Testis (tissue), 3 donors: ENCODE results near the gene CSMD2. TPM values are rescaled to one million over a fixed set of nuclear protein-coding genes. Genes with fewer than 3 reads are reported as not detected.

ENCODE experiments used
- DNase-seq: peaks from one replicate; pipeline ENCODE4 v3.0.0-alpha.2; 2019
- H3K27ac ChIP-seq, 2 donors: fragments of 200-600 bp; sonication (generic); one replicate each; pipeline ENCODE4 v1.5.1; 2019
- H3K27me3 ChIP-seq: fragments of 200-600 bp; sonication (generic); one replicate; pipeline ENCODE4 v1.5.1; 2019
- H3K36me3 ChIP-seq: fragments of 200-600 bp; sonication (generic); one replicate; pipeline ENCODE4 v1.5.1; 2017; ENCODE audit warnings: low read depth; ENCODE audit errors: missing control alignments
- H3K4me1 ChIP-seq: fragments of 200-600 bp; sonication (generic); one replicate; pipeline ENCODE4 v1.5.1; 2019
- H3K4me3 ChIP-seq, 2 donors: fragments of 200-600 bp; sonication (generic); one replicate each; pipeline ENCODE4 v1.5.1; 2017 to 2019
- H3K9me3 ChIP-seq: fragments of 200-600 bp; sonication (generic); one replicate; pipeline ENCODE4 v1.5.1; 2017
- POLR2A ChIP-seq: fragments of 450-650 bp; IDR thresholded peaks from one replicate; pipeline ENCODE4 v1.6.1; 2017; ENCODE audit warnings: antibody characterized with exemption, mild to moderate bottlenecking, moderate library complexity
- WGBS, 2 donors: methylation state at CpG; one replicate each; pipeline ENCODE4 v1.1.5; 2018; 5-methylcytosine and 5-hydroxymethylcytosine counted together
- intact Hi-C: fragments of 100-400 bp; cut with DNase I; formaldehyde crosslinking; loops from one replicate; pipeline ENCODE4 v1.15.1; 2023; ENCODE audit warnings: low total_unique reads
- polyA plus RNA-seq: library from polyadenylated mRNA; stranded (reverse); fragments of 350-450 nt; fragmentation: Illumina TruSeq; extraction: RNeasy Lipid Tissue Mini Kit (QIAGEN cat#74804); gene quantifications from one replicate; pipeline ENCODE4 v1.2.3, GENCODE V29; 2014; ENCODE audit warnings: low read depth, low replicate concordance; ENCODE audit not compliant: insufficient read depth
- total RNA-seq, 2 donors: library from RNA; depleted of rRNA; stranded (reverse); fragments of >200 nt; gene quantifications; one replicate each; pipeline ENCODE4 v1.2.3, GENCODE V29; 2016
- TF ChIP-seq, protein P1 (sequence below), 3 experiments: fragments of 450-650 bp in 2 of 3; fragments of 200-600 bp in 1 of 3; sonication (generic) in 1 of 3; IDR thresholded peaks; one replicate each; pipeline ENCODE4 v1.5.1; 2016 to 2019; ENCODE audit warnings: antibody characterized with exemption in 3 of 3, mild to moderate bottlenecking in 2 of 3, moderate library complexity in 1 of 3

The CSMD2 gene
- total and polyA plus RNA-seq, 3 donors from 2014 or later: 1.2 to 3.8 (median 2.7) TPM

DNA sequence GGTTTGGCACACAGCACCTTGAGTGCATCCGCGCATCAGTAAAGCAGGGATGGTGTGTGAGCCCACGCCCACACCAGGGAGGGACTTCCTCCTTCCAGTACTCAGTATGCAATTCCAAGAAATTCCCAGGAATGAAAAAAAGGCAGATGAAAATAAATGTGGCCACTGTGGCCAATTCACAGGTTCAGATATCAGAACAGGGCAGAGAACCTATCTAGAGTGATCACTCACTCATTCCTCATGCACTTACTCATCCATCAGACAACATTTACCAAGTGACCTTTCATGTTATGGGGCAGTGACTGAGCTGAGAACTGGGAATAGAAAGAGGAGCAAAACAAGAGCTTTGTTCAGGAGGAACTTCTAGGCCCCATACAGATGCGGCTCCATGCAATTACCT is 578.9 kb downstream of the CSMD2 start:
- intact Hi-C loops: no loop called here
- 95 to 99% methylated on average over 4 of the region's 4 CpGs for WGBS, 2 donors

DNA sequence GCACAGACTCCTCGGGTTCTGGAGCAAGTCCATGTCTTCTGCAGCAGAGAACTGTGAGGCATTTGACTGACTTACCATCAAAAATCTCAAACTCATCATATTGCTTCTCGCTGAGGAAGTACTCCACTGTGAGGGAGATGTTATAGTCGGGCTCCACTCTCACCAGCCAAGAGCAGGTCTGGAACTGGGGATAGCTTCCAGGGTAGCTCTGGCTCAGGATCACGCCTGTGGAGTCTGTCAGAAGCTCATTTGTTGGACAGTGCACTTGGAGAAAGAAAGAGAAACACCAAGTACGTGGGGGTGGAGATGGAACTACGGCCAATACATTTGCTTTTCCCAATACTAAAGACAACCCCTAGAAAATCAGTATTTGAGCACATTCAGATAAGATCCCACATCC is 581.5 kb downstream of the CSMD2 start:
- intact Hi-C loops: no loop called here
- H3K4me3 ChIP-seq: no peak overlapping the region
- H3K36me3 ChIP-seq: no peaks in the 10 kb centered on the region

More for the DNA sequence above, 578.9 kb downstream of the CSMD2 start:
- no peak overlapping the region for H3K4me3 ChIP-seq
- no peak for TF ChIP-seq POLR2A
- TF ChIP-seq, protein P1, sequence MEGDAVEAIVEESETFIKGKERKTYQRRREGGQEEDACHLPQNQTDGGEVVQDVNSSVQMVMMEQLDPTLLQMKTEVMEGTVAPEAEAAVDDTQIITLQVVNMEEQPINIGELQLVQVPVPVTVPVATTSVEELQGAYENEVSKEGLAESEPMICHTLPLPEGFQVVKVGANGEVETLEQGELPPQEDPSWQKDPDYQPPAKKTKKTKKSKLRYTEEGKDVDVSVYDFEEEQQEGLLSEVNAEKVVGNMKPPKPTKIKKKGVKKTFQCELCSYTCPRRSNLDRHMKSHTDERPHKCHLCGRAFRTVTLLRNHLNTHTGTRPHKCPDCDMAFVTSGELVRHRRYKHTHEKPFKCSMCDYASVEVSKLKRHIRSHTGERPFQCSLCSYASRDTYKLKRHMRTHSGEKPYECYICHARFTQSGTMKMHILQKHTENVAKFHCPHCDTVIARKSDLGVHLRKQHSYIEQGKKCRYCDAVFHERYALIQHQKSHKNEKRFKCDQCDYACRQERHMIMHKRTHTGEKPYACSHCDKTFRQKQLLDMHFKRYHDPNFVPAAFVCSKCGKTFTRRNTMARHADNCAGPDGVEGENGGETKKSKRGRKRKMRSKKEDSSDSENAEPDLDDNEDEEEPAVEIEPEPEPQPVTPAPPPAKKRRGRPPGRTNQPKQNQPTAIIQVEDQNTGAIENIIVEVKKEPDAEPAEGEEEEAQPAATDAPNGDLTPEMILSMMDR (IDR thresholded peaks at IDR 0.05): no peak
- H3K27me3 ChIP-seq: no peaks in the 10 kb centered on the region
- DNase-seq: no peak
- no peak overlapping the region for H3K27ac ChIP-seq
- no peaks in the 10 kb centered on the region for H3K4me1 ChIP-seq
- no peaks in the 10 kb centered on the region for H3K9me3 ChIP-seq
- H3K36me3 ChIP-seq: no peaks in the 10 kb centered on the region

DNA sequence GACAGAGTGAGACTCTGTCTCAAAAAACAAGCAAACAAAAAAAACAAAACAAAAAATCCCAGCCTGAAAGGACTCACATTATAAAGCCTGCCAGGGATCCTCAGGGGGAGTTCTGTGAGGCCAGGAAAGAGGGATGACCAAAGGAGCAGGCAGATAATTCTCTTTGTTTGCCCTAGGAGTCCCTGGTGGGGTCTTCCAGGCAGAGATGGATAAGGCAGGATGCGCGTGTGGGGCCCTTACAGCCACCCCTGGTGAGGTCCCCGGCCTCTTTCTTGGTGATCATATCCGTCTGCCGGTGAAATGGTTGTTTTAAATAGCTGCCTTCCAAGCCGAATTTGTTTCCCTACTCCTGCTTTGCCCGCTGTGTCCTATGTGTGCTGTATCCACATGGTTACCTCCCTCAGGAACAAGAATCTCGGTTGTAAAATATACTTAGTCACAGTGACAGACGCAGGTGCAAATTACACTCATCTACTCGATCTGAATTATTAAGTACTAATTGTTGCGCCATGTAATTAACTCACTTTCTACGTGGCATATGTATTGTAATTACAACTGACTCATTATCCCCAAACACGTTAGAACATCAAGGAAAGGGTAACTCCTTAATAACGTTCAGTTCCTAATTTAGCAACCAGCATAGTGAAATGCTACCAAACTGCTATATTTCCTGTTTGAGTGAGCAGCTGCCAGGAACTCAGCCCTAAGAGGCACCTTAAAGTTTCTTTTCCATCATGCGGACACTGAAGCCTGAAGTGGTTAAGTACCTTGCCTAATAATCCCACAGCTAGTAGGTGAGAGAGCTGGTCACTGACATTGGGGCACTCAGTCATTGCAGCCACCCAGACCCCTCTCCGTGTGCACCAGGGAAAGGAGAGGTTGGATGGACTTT is 586.2 kb downstream of the CSMD2 start:
- Histone ChIP-seq H3K4me1 (peaks cover 5% of the 10 kb centered on the region), H3K4me3 (no peak overlapping the region), H3K9me3 (no peaks in the 10 kb centered on the region), H3K36me3 (no peaks in the 10 kb centered on the region), H3K27ac (no peak overlapping the region), H3K27me3 (no peaks in the 10 kb centered on the region)
- intact Hi-C loops: no loop called here
- 61 to 66% methylated on average over 16 of the region's 16 CpGs for WGBS, 2 donors
- no peak for DNase-seq
- TF ChIP-seq POLR2A: no peak
- TF ChIP-seq, protein P1 (IDR thresholded peaks at IDR 0.05): no peak

More for the DNA sequence above, 581.5 kb downstream of the CSMD2 start:
- H3K27me3 ChIP-seq: no peaks in the 10 kb centered on the region
- H3K9me3 ChIP-seq: no peaks in the 10 kb centered on the region
- WGBS, 2 donors: 66 to 68% methylated on average over 6 of the region's 6 CpGs
- TF ChIP-seq, protein P1 (IDR thresholded peaks at IDR 0.05): no peak
- TF ChIP-seq POLR2A: no peak
- no peak for DNase-seq
- H3K4me1 ChIP-seq: no peaks in the 10 kb centered on the region
- no peak overlapping the region for H3K27ac ChIP-seq

DNA sequence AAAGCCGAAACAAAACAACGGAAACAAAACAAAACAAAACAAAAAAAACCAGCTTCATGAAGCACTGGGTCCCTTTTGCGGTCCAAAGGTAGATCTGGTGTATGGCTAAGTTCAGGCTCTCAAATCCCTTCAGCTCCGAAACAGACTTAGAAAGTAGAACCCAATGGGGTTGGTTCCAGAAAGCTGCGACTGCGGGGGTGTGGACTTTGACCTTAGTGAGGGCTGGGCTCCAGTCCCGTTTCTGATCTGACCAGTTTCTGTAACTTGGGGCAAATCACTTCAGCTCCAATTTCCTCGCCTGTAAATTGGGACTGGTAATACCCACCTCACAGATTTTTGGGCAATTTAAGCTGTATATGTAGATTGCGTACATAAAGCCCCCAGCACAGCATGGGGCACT is 587.4 kb downstream of the CSMD2 start:
- TF ChIP-seq, protein P1 (IDR thresholded peaks at IDR 0.05): no peak
- TF ChIP-seq POLR2A: no peak
- Histone ChIP-seq H3K4me1 (peaks cover 5% of the 10 kb centered on the region), H3K9me3 (no peaks in the 10 kb centered on the region), H3K4me3 (no peak overlapping the region), H3K27me3 (no peaks in the 10 kb centered on the region), H3K36me3 (no peaks in the 10 kb centered on the region), H3K27ac (no peak overlapping the region)
- 91 to 95% methylated on average over 9 of the region's 9 CpGs for WGBS, 2 donors
- DNase-seq: no peak
- intact Hi-C loops: no loop called here
